ENCODE measurements around the gene UBE3D. TPM values are rescaled to one million over a fixed set of nuclear protein-coding genes. Genes with fewer than 3 reads are reported as not detected.

UBE3D gene
- polyA plus RNA-seq, 1 donor (not counting 4 experiments of a cell fraction or from before 2014, with no cell fraction given): 6.3 TPM

- FAIRE-seq: no peak
- dilution Hi-C loops (cut with MboI; ENCODE audit: extremely low pct_ligation_motif_present, low sequenced_read_pairs): no loop called here
Observed at GRCh38 chr6:83092756-83093399, 27.2 kb upstream of the UBE3D start.

GRCh38 chr6:83086751-83087150 is 21.1 kb upstream of the UBE3D start:
- DNase-seq (ENCODE audit: low read depth, low spot score) (no peak), FAIRE-seq (no peak)
- Histone ChIP-seq H3K36me3 (ENCODE audit: control insufficient read depth in 2 of 2, extremely low read depth in 1 of 2, insufficient read depth in 2 of 2, low read length in 2 of 2) (no peaks in the 10 kb centered on the region), H3K4me3 (ENCODE audit: control insufficient read depth in 2 of 3, extremely low read depth in 1 of 3, insufficient read depth in 2 of 3, low read depth in 1 of 3, low read length in 3 of 3) (no peak overlapping the region), H3K27ac (ENCODE audit: control insufficient read depth, insufficient read depth, low read length) (no peak overlapping the region), H3K9me1 (ENCODE audit: control insufficient read depth, extremely low read depth, insufficient read depth, low read length) (no peaks in the 10 kb centered on the region), H4K20me1 (ENCODE audit: control insufficient read depth, extremely low read depth, insufficient read depth, low read length) (no peaks in the 10 kb centered on the region), H2AFZ (ENCODE audit: control insufficient read depth, low read length) (no peak overlapping the region), H3K27me3 (ENCODE audit: control insufficient read depth, extremely low read depth, insufficient read depth, low read length) (no peaks in the 10 kb centered on the region), H3K9me3 (ENCODE audit: control insufficient read depth, low read depth, low read length) (no peaks in the 10 kb centered on the region), H3K79me2 (ENCODE audit: control insufficient read depth, insufficient read depth, low read length) (no peaks in the 10 kb centered on the region), H3K4me2 (ENCODE audit: control insufficient read depth, extremely low read depth, insufficient read depth, low read depth, low read length) (no peak overlapping the region), H3K4me1 (ENCODE audit: control insufficient read depth, extremely low read depth, insufficient read depth, low read length) (no peaks in the 10 kb centered on the region), H3K9ac (ENCODE audit: control insufficient read depth, extremely low read depth, insufficient read depth, low read length) (no peak overlapping the region)
- TF ChIP-seq EZH2 (IDR thresholded peaks at IDR 0.05; ENCODE audit: low read length): no peak
- TF ChIP-seq CTCF (optimal IDR thresholded peaks at IDR 0.05 in 1 of 3, IDR thresholded peaks at IDR 0.05 in 1 of 3, conservative IDR thresholded peaks at IDR 0.05 in 1 of 3; ENCODE audit: extremely low read depth in 1 of 3, insufficient read depth in 2 of 3, low read length in 3 of 3): no peak
- dilution Hi-C loops (cut with MboI; ENCODE audit: extremely low pct_ligation_motif_present, low sequenced_read_pairs): no loop called here

More at GRCh38 chr6:83092756-83093399, 27.2 kb upstream of the UBE3D start:
- Histone ChIP-seq H3K4me2 (ENCODE audit: control insufficient read depth, extremely low read depth, insufficient read depth, low read depth, low read length) (no peak overlapping the region), H4K20me1 (ENCODE audit: control insufficient read depth, extremely low read depth, insufficient read depth, low read length) (no peaks in the 10 kb centered on the region), H3K9me3 (ENCODE audit: control insufficient read depth, low read depth, low read length) (no peaks in the 10 kb centered on the region), H3K79me2 (ENCODE audit: control insufficient read depth, insufficient read depth, low read length) (no peaks in the 10 kb centered on the region), H3K36me3 (ENCODE audit: control insufficient read depth in 2 of 2, extremely low read depth in 1 of 2, insufficient read depth in 2 of 2, low read length in 2 of 2) (no peaks in the 10 kb centered on the region), H3K9ac (ENCODE audit: control insufficient read depth, extremely low read depth, insufficient read depth, low read length) (no peak overlapping the region), H3K27ac (ENCODE audit: control insufficient read depth, insufficient read depth, low read length) (no peak overlapping the region), H3K4me1 (ENCODE audit: control insufficient read depth, extremely low read depth, insufficient read depth, low read length) (peaks cover 8% of the 10 kb centered on the region), H3K4me3 (ENCODE audit: control insufficient read depth in 2 of 3, extremely low read depth in 1 of 3, insufficient read depth in 2 of 3, low read depth in 1 of 3, low read length in 3 of 3) (no peak overlapping the region), H3K9me1 (ENCODE audit: control insufficient read depth, extremely low read depth, insufficient read depth, low read length) (no peaks in the 10 kb centered on the region), H3K27me3 (ENCODE audit: control insufficient read depth, extremely low read depth, insufficient read depth, low read length) (no peaks in the 10 kb centered on the region), H2AFZ (ENCODE audit: control insufficient read depth, low read length) (no peak overlapping the region)
- TF ChIP-seq EZH2 (IDR thresholded peaks at IDR 0.05; ENCODE audit: low read length) (no peak), CTCF (optimal IDR thresholded peaks at IDR 0.05 in 1 of 3, IDR thresholded peaks at IDR 0.05 in 1 of 3, conservative IDR thresholded peaks at IDR 0.05 in 1 of 3; ENCODE audit: extremely low read depth in 1 of 3, insufficient read depth in 2 of 3, low read length in 3 of 3) (no peak)
- no peak for DNase-seq (ENCODE audit: low read depth, low spot score)

Measured in keratinocyte (primary cell).